PC-9 (cell line): ENCODE results near the gene ZDHHC7. TPM values are rescaled to one million over a fixed set of nuclear protein-coding genes. Genes with fewer than 3 reads are reported as not detected.

Source experiments
- BruUV-seq: library from RNA; stranded (reverse); fragments of 400-500 nt; replicated peaks from 2 replicates; lab custom pipeline; 2021; lab: Mats Ljungman, UMichigan
- CTCF ChIA-PET: fragments of 300-600 bp; sonication (Branson Sonifier 250); formaldehyde crosslinking; loops from one replicate; lab custom pipeline; 2022; ENCODE audit warnings: antibody characterized with exemption; lab: Charles Lee
- POLR2A ChIA-PET: fragments of 300-600 bp; sonication (Branson Sonifier 250); formaldehyde crosslinking; loops from one replicate; lab custom pipeline; 2022; ENCODE audit warnings: antibody characterized with exemption; ENCODE audit not compliant: unreplicated experiment; lab: Charles Lee
- DNase-seq, 2 experiments: peaks; one replicate each; pipeline versions ENCODE4 v3.0.0 to v3.0.0-alpha.2; 2015 to 2022; ENCODE audit warnings: mixed read lengths in 1 of 2
- H2AFZ ChIP-seq: fragments of 200-600 bp; sonication (generic); 2 replicates; pipeline ENCODE4 v1.8.1; 2017; ENCODE audit warnings: antibody characterized with exemption
- H3F3A ChIP-seq: fragments of 200-600 bp; sonication (generic); 2 replicates; pipeline ENCODE4 v1.8.1; 2017; ENCODE audit warnings: antibody characterized with exemption, mild to moderate bottlenecking, low read depth; ENCODE audit not compliant: insufficient read depth
- H3K27ac ChIP-seq: fragments of 200-600 bp; sonication (generic); 2 replicates; pipeline ENCODE4 v1.6.1; 2016; ENCODE audit warnings: mixed run types
- H3K27me3 ChIP-seq: fragments of 200-600 bp; sonication (generic); 2 replicates; pipeline ENCODE4 v1.6.1; 2016; ENCODE audit warnings: low read depth, mixed run types; ENCODE audit not compliant: insufficient read depth
- H3K36me3 ChIP-seq: fragments of 200-600 bp; sonication (generic); 2 replicates; pipeline ENCODE4 v1.6.1; 2016; ENCODE audit warnings: low read depth, mixed run types
- H3K4me1 ChIP-seq: fragments of 200-600 bp; sonication (generic); replicated peaks from 2 replicates; pipeline ENCODE4 v1.6.1; 2016; ENCODE audit warnings: mixed run types; ENCODE audit not compliant: insufficient read depth
- H3K4me2 ChIP-seq: fragments of 200-600 bp; sonication (generic); 2 replicates; pipeline ENCODE4 v1.6.1; 2017; ENCODE audit warnings: mixed run types
- H3K4me3 ChIP-seq: fragments of 200-600 bp; sonication (generic); 2 replicates; pipeline ENCODE4 v1.6.1; 2016; ENCODE audit warnings: mixed run types
- H3K79me2 ChIP-seq: fragments of 200-600 bp; sonication (generic); 2 replicates; pipeline ENCODE4 v1.6.1; 2017; ENCODE audit warnings: low read depth, mixed run types
- H3K9me2 ChIP-seq: fragments of 200-600 bp; sonication (generic); 2 replicates; pipeline ENCODE4 v1.8.1; 2017; ENCODE audit warnings: mild to moderate bottlenecking; ENCODE audit not compliant: insufficient read depth
- H3K9me3 ChIP-seq: fragments of 200-600 bp; sonication (generic); 2 replicates; pipeline ENCODE4 v1.8.1; 2016; ENCODE audit warnings: low read depth; ENCODE audit not compliant: insufficient read depth
- H4K20me1 ChIP-seq: fragments of 200-600 bp; sonication (generic); 2 replicates; pipeline ENCODE4 v1.8.1; 2017; ENCODE audit not compliant: insufficient read depth
- EZH2 ChIP-seq: fragments of 200-600 bp; sonication (generic); IDR thresholded peaks from 2 replicates; pipeline ENCODE4 v1.8.0; 2017; ENCODE audit warnings: antibody characterized with exemption, low read depth
- intact Hi-C: fragments of 100-400 bp; cut with micrococcal nuclease; formaldehyde crosslinking; loops from one replicate; pipeline ENCODE4 v1.10.0; 2022; ENCODE audit not compliant: unreplicated experiment
- total RNA-seq: library from RNA; stranded (reverse); gene quantifications from 2 replicates; pipeline ENCODE4 v1.2.3, GENCODE V29; 2021
- TF ChIP-seq, protein P1 (sequence below): fragments of 200-600 bp; sonication (generic); conservative IDR thresholded peaks from 2 replicates; pipeline ENCODE4 v1.6.1; 2017; ENCODE audit warnings: mixed run types, antibody characterized with exemption, mild to moderate bottlenecking, moderate library complexity

ZDHHC7 gene
- total RNA-seq, 1 experiment from 2014 or later, result 79.3 TPM

GRCh38 chr16:84947996-84948850 is 63.1 kb downstream of the ZDHHC7 start:
- Histone ChIP-seq H3K4me2 (no peak overlapping the region), H3K27me3 (no peaks in the 10 kb centered on the region), H3K9me2 (no peaks in the 10 kb centered on the region), H3K4me3 (no peak overlapping the region), H3K79me2 (no peaks in the 10 kb centered on the region), H3K36me3 (no peaks in the 10 kb centered on the region), H3K9me3 (no peaks in the 10 kb centered on the region), H4K20me1 (no peaks in the 10 kb centered on the region), H2AFZ (no peak overlapping the region), H3K27ac (no peak overlapping the region), H3F3A (no peaks in the 10 kb centered on the region; the same call in 1 of the 2 replicates), H3K4me1 (no peaks in the 10 kb centered on the region)
- no TSS peak for BruUV-seq
- TF ChIP-seq, protein P1, sequence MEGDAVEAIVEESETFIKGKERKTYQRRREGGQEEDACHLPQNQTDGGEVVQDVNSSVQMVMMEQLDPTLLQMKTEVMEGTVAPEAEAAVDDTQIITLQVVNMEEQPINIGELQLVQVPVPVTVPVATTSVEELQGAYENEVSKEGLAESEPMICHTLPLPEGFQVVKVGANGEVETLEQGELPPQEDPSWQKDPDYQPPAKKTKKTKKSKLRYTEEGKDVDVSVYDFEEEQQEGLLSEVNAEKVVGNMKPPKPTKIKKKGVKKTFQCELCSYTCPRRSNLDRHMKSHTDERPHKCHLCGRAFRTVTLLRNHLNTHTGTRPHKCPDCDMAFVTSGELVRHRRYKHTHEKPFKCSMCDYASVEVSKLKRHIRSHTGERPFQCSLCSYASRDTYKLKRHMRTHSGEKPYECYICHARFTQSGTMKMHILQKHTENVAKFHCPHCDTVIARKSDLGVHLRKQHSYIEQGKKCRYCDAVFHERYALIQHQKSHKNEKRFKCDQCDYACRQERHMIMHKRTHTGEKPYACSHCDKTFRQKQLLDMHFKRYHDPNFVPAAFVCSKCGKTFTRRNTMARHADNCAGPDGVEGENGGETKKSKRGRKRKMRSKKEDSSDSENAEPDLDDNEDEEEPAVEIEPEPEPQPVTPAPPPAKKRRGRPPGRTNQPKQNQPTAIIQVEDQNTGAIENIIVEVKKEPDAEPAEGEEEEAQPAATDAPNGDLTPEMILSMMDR, result no peak
- no peak for TF ChIP-seq EZH2
- CTCF ChIA-PET, result interaction anchor here (1.0 kb wide), 1 partner anchor 23 kb away, joined by 3 read pairs; no protein-coding TSS in a partner anchor
- POLR2A ChIA-PET, result no interaction called here
- intact Hi-C loops, result no loop called here
- no peak for DNase-seq

- CTCF ChIA-PET, result interaction anchor here (0.7 kb wide), 1 partner anchor 151 kb away, joined by 4 read pairs; no protein-coding TSS in a partner anchor
- Histone ChIP-seq H3K9me2 (no peaks in the 10 kb centered on the region), H2AFZ (no peak overlapping the region), H3K79me2 (no peaks in the 10 kb centered on the region), H3K4me2 (no peak overlapping the region), H4K20me1 (no peaks in the 10 kb centered on the region), H3K27me3 (no peaks in the 10 kb centered on the region), H3K4me3 (no peak overlapping the region), H3K27ac (no peak overlapping the region), H3K9me3 (no peaks in the 10 kb centered on the region), H3K36me3 (no peaks in the 10 kb centered on the region), H3F3A (no peaks in the 10 kb centered on the region; the same call in 1 of the 2 replicates), H3K4me1 (peaks cover 3% of the 10 kb centered on the region)
- DNase-seq, result no peak
- no peak for TF ChIP-seq EZH2
- TF ChIP-seq, protein P1, result no peak
- intact Hi-C loops, result no loop called here
- POLR2A ChIA-PET, result interaction anchor here (0.6 kb wide), 1 partner anchor 964 kb away, joined by 3 read pairs; no protein-coding TSS in a partner anchor
- BruUV-seq, result no TSS peak
These were observed 64.3 kb downstream of the ZDHHC7 start for GRCh38 chr16:84947022-84947421.

GRCh38 chr16:84943620-84944019 is 67.7 kb downstream of the ZDHHC7 start:
- no peaks in the 10 kb centered on the region for H3K9me3 ChIP-seq
- BruUV-seq, result no TSS peak
- peaks cover 8% of the 10 kb centered on the region for H3K4me1 ChIP-seq
- no peaks in the 10 kb centered on the region; the same call in 1 of the 2 replicates for H3F3A ChIP-seq
- no peaks in the 10 kb centered on the region for H3K9me2 ChIP-seq
- no peak overlapping the region for H3K4me3 ChIP-seq
- no peaks in the 10 kb centered on the region for H3K79me2 ChIP-seq
- TF ChIP-seq, protein P1, result no peak
- TF ChIP-seq EZH2, result no peak
- no peak for DNase-seq
- H3K4me2 ChIP-seq, result no peak overlapping the region
- CTCF ChIA-PET, result no interaction called here
- no peak overlapping the region for H2AFZ ChIP-seq
- intact Hi-C loops, result no loop called here
- POLR2A ChIA-PET, result no interaction called here
- no peaks in the 10 kb centered on the region for H3K27me3 ChIP-seq
- no peaks in the 10 kb centered on the region for H4K20me1 ChIP-seq
- no peak overlapping the region for H3K27ac ChIP-seq
- H3K36me3 ChIP-seq, result no peaks in the 10 kb centered on the region
